Stimulated activated CD4-positive, alpha-beta T cell treated with anti-CD3 and anti-CD28 coated beads, Interleukin-4, amount 100 ng/mL, for 4 hours (primary cell): Measurements from ENCODE around the gene SV2A.
"Not testable (repeated sequence)": the region's sequence is repeated elsewhere in the genome, so short reads cannot be mapped to it uniquely, and the experiment has no call there.

Source experiments
- DNase-seq, 2 experiments: peaks; one replicate each; pipeline ENCODE4 v3.0.0-alpha.2; 2020

SV2A gene

DNA sequence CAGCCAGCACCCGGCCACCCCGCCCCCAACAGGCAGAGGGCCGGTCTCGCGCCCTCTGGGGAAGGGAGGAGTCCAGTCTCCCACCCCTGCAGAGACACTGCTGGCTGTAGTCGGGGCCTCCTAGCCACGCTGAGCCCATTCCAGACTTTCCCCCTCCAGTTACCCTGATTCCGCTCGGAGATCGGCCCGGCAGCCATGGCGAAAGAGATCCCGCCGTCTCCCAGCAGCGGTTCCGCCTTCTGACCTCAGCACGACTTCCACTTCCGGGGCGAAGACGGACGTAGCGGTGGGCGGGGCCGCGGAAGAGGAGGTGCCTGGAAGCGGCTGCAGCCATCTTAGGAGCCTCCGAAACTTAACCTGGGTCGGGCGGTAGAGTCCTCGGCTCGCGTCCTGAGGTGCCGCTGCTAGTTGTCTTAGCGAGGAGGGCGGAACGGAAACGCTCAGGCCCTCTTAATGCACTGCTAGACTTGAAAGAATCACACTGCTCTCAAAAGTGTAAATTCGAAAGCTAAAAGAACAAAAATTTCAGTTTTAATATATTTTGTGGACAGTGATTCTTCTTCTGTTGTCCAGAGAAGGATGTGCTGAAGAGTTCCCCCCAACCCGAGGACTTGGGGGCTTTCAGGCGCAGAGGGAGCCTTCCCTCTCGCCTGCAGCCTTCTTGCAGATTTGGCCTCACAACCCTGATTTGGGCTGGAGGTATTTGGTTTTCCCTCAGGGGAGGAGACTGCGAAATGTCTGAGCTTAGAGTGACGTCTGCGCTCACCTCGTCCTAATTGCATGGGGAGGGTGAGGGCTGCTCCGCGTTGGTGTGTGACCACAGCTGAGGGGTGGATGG, 10.1 kb upstream of the SV2A start, which contains the start of gene SF3B4:
Gene SF3B4, minus strand, starts transcription at position 241 of the 838 bp plus-strand sequence. Its CDS starts 44 bp downstream, at position 197.
- peak; percentile 93 to 94 for DNase-seq

DNA sequence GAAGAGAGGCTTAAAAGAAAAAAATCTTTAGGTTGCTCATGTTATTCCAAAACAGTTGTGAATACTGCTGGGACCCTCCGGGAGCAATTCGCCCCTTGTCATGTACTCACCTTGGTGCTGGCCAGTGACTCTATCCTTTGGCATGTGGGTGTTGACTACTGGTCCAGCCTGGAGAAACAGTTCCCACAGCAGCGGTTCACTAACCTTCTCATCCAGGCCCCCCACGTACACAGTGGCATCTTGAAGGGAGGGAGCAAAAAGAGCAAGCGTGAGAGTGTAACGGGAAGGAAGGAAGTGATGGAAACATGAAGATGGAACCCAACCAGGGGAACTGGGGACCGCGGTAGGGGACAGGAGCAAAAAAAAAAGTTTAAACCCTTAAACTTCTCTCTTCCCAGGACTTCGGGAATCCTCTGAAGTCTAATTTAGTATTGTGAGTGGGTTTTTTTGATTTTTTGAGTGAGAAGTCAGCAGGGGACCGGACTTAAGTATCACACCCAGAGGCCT, 9.5 kb upstream of the SV2A start:
- no peak for DNase-seq

DNA sequence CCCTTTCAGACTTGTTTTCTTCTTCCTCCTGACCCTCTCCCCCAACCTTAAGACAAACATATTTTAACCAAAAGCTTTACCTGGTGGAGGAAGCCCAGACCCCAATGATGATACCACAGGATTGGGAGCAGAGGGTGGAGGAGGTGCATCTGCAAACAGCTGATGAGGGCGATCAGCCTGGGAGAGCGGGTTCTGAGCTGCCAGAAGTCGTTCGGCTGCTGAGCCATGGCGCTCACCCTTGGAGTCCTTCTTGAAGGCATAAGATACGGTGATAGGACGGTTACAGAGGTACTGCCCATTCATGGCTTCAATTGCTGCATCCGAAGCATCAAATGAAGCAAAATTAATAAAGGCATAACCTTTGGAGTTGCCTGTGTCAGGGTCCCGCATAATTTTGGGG, 8.7 kb upstream of the SV2A start:
- no peak for DNase-seq

DNA sequence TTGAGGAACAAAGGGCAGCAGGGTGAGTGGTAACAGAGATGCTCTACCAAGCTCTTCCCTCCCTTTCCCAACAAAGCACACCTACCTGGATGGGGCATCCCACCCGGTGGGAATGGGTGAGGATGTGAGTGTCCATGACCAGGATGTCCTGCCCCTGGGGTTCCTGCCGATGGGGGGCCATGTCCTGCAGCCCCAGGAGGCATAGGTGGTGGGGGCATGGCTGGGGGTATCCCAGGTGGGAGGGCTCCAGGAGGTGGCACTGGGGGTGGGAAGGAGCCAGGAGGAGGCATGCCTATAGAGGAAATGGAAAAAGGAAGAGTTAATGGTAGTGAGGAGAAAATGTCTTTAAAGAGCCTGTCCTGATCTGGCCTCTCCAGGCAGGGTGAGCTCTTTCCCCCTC, 8.1 kb upstream of the SV2A start:
- DNase-seq = no peak

DNA sequence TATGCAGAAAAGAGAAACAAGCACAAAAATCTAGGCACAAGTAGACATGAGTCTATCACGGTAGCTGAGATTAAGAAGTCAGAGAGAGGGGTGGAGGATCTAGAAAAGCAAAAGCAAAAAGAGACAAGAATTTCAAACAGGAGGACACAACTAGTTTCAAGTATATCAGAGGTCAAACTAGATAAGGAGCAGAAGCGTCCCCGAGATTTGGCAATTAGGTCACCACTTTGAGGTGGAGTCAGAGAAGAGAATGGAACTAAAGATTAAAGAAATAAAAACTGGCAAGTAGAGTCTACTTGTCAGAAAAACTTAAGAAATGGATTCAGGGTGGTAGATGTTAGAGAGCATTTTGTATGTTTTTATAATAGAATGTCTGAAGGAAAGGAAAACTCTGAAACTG, 7.7 kb upstream of the SV2A start:
- no peak for DNase-seq

DNA sequence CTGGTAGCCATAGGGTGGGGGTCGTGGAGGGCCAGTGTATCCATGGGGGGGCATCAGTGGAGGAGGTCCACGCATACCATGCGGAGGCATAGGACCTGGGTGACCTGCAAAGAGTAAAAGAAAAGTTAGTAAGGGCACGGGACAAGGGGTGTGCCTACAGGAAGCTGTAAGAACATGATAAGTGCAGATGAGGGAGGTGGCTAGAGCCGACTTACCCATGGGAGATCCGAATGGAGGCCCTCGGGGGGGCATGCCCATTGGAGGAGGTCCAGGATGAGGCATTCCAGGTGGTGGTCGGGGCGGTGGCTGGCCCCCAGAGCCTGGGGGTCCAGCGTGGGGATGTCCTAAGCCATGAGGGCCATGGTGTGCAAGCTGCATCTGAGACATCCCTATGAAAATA, 6.0 kb upstream of the SV2A start:
- no peak for DNase-seq

DNA sequence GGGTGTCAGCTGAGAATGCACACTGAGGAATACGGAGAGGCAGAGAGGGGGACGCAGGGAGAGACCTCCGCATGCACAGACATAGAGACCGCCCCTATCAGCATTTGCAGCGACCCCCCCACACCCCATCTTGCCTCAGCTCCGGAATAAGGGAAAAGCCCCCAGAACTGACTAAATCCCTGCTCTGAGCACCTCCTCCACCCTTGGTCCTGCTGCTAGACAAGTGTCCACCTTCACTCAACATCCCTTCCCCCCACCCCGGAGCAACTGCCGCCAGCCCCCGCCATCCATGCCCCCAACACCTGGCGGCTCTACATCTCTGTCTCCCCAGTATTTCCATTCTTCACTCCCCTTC, 769 bp downstream of the SV2A start:
- DNase-seq = no peak

DNA sequence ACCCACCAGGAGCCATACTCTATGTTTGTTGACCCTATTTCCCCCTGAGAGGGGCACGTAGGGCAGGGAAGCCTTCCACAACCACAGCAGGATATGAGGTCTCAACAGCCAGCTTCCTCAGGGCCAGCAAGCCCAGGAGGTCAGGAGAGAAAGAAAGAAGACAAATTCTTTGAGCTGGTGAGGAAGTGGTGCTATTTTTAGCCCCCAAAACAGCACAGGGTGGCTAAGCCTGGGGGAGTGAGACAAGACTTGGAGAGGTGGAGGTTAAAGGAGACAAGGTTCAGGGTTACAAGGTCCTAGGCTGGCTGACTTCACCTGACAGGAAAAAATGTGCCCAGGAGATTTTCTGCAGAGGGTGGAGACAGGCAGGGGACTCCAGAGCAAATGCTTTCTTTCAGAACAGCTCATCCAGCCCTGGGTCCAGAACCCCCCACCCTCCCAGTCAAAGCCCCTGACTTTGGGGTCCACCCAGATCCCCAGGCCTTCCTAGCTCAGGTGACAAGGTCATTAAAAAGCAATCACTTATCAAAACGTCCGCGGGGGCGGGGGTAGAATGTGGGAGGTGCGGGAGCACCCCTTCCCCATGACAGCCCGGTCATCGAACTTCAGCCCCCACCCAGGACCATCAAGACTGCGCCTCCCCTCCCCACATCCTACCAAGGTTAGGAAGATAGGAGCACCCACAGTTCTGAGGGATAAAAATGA, 1.3 kb downstream of the SV2A start:
- DNase-seq = no peak

DNA sequence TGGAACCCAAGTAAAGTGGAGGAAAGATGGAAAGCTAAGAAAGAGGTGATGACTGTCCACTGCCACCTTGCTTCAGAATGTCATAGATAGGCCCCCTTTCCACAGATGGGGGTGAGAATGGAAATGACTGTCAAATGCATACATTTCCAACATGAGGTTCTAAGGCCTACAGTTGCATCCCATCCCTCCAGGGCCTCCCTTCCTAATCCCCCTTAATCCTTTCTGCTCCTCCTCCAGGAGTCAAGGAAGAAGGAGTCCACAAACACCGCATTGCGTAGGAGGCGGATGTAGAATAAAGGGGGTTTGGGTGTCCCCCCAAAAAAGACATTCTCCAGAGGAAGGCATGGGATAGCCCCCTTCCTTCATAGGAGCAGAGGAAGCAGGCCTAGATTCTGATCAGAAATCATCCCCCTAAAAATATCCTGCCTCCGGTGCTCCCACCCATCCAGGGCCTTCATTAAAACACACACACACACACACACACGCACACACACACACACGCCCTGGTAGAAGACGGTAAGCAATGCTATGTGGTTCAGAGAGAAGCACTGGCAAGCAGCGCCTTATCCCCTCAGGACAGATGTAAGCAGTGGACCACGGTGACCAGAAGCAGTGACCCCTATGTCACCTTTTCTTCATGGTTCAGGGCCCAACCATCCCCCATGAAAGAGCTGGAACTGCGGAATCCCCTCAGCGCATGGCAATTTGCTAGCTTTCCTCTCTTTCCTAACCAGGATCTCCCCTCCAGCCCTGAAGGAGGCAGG, 2.0 kb downstream of the SV2A start:
- no peak for DNase-seq

DNA sequence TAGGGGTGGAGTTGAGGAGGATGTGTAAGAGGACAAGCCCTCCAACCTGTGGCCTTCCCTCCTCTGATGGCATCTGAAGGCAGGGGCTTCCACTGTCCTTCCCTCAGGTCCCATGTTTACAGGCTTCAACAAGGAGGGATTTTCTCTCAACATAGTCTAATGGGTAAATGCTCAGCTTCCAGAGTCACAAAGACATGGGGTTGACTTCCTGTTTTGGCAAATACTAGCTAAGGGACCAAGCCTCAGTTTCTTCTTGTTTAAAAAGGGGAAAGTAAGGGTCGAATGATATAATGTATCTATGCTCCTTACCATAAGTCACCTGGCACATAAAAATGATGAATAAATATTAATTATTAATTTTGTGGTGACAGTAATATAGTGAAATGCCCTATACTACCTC, 3.1 kb downstream of the SV2A start:
- no peak for DNase-seq

DNA sequence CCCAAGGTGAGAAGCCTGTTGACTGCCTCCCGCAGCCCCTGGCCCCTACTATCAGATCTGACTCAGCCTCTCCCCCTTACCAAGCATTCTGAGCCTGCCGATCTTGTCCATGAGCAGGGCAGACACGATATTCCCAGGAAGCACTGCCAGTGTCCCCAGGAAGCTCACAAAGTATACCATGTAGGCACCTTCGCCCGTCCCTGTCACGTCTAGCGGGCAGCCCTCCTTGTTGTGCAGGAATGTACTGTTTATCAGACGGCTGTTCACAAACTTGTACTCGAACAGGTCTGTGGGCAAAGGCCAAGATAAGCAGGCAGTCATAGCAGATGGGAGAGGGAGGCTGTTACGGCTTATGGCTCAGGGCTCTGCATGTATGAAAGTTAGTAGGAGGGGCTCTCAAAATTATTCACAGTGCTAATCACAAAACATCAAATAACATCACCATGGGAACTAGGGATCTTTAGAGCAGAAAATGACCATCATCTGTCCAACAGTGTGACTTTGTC, 11.0 kb downstream of the SV2A start:
- DNase-seq = no peak

DNA sequence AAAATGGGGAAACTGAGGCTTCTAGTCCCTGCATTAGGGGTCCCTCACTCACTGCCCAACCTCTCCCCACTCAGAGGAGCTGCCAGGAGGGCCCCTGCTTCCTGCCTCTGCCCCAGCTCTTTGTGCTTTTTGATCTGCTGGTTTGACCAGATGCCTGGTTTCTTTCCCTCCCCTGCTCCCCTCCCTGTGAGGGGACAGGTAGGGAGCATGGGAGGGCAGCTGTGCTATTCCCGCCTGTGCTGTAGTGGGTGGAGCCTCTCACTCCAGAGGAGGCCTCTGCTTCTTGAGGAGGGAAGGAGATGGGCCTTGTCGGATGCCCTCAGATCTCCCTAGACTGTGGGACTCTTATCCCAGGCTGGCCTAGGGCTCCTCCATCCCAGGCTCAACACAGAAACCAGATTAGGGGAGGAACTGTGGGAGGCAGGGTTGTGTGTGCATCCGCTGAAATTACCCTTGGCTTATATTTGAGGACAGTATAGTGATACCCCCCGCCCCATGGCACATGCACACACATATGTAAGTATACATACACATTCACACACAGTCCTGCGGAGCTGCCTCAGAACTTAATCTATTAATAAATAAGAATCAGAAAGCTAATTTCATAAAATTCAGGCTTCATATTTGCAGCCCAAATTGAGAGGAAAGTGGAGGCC, 13.7 kb downstream of the SV2A start:
- no peak for DNase-seq

DNA sequence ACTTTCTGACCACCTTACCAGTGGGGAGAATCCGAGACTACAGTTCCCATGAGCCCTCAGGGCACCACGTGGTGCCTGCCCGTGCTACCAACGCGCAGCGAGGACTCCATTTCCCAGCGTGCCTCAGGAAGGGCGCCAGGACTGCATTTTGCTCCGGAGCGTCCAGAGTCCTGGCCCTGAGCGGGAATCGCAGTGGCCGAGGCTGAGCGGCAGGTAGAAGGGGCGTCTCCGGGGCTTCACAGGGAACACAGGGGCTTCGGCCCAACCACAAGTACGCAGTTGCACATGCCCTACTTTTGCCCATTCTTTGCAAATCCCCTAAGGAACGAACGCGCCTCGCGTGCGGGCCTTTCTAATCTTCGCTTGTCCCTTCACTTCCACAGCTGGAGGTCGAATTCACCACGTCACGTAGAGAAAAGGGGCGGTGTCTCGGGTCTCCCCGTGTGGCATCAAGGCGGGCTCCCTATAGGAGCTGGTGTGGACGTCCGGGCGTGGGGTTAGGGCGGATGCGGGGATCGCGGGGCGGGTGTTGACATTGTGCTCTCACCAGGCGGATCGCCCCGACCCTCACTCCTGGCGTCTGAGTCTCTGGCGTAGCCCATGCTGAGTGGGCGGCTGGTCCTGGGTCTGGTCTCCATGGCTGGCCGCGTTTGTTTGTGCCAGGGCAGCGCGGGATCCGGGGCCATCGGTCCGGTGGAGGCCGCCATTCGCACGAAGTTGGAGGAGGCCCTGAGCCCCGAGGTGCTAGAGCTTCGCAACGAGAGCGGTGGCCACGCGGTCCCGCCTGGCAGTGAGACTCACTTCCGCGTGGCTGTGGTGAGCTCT, 18.0 kb downstream of the SV2A start, which contains the start of gene BOLA1:
Gene BOLA1, plus strand, starts transcription at position 109 of the 825 bp plus-strand sequence. Its CDS starts 492 bp downstream, at position 601.
- peak; percentile 76 to 80 for DNase-seq

DNA sequence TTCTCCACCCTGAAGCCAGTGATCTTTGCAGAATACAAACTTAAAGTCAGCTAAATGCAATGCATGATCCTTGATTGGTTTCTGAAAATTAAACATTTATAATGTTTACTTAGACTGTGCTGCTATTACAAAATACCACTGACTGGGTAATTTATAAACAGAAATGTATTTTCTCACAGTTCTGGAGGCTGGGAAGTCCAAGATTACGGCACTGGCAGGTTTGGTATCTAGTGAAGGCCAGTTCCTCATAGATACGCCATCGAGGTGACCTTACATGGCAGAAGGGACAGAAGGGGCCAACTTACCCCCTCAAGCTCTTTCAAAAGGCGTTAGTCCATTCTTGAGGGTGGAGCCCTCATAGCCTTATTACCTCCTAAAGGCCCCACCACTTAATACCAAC, 21.1 kb downstream of the SV2A start:
- DNase-seq = no peak

DNA sequence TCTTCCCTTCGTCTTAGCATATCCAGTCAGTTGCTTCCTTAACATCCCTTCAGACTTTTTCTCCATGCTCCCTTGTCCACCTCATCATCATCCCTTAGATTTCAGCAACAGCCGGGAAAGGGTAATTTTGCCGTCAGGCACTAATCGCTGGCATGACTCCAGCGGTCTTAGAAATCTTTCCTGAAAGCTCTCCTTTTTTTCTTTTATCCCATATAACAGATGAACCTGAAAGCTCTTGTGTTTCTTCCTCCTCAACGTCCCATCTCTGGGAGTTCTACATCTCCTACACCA, 28.7 kb downstream of the SV2A start:
- DNase-seq = no peak

DNA sequence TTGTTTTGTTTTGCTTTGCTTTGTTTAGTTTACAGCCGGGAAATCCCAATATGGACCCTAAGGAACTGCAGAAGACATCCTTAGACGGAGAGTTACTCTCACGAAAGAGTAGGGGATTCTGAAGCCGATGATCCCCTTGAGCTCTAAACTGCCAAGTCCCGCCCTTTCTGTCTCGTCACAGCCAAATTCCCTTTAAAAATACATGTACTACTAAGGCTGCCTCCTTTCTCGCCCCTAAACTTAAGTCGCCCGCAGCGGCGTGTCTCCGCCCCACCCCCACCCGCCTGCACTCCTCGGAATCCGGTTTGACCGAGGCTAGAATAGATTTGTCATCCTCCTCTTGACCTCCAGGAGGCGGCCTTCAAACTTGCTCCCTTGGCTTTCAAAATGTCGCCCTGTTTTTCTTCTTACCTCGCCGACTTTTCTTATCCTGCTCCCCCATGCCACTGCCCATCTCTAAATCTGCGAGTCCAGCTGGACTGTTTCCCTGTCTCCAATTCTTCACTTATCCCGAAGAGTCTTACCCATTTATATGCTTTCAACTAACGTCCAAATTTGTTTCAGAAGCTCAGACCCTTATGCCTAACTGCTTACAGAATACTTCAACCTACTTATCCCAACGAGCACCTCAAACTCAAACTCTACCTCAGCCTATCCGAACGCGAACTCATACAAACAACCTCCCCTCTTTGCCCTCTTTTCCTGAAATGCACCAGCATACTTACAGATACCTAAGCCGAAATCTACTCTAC, 29.2 kb downstream of the SV2A start:
- DNase-seq = peak; percentile 63 to 66

DNA sequence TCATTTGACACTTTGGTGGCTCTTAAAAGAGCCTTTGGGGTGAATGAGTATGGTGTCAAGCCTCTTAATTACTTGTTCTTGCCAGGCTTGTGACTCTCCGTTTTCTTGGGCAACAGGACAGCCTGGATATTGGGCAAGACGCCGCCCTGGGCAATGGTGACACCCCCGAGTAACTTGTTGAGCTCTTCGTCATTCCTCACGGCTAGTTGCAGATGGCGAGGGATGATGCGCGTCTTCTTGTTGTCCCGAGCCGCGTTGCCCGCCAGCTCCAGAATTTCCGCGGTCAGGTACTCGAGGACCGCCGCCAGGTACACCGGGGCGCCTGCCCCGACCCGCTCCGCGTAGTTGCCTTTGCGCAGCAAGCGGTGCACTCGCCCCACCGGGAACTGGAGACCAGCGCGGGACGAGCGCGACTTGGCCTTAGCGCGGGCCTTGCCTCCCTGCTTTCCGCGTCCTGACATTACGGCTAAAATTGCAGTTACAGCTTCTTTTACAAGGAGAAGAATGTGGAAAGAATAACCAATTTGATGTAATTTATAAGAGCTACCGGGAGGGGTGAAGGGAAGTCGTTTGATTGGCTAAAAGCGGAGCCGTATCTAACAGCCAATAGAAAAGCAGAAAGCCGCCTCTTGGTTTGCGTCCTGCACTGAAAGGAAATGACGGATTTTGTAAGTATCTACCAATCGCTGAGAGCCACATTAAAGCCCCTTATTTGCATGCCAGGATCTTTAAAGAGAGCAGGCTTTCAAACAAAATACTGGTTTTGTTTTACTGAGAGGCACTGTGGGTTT, 30.0 kb downstream of the SV2A start:
- DNase-seq = peak; percentile 52 to 80

DNA sequence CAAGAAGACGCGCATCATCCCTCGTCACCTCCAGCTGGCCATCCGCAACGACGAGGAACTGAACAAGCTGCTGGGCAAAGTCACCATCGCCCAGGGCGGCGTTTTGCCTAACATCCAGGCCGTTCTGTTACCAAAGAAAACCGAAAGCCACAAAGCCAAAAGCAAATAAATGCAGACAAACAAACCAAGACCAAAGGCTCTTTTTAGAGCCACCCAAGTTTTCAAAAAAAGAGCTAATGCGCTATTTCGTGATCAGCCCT, 30.5 kb downstream of the SV2A start:
- not testable (repeated sequence) for DNase-seq

DNA sequence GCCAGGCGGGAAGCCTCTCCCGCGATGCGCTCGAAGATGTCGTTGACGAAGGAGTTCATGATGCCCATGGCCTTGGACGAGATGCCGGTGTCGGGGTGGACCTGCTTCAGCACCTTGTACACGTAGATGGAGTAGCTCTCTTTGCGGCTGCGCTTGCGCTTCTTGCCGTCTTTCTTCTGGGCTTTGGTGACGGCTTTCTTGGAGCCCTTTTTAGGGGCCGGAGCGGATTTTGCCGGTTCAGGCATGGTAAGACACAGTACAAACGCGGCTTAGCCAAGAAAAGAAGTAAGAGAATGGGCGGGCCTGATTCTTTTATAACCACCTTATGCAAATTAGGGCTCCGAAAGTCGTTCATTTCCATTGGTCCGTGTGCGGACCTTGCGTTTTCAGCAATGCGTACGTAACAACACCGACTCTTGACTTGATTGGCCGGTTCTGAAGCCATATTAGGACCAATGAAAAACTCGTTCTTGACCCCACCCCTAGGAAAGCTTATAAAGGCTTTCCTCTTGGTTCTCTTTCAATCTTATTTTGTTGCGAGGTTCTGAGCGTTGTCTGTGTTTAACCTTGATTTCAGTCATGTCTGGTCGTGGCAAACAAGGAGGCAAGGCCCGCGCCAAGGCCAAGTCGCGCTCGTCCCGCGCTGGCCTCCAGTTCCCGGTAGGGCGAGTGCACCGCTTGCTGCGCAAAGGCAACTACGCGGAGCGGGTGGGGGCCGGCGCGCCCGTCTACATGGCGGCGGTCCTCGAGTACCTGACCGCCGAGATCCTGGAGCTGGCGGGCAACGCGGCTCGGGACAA, 31.0 kb downstream of the SV2A start:
- peak; percentile 61 to 88 for DNase-seq

DNA sequence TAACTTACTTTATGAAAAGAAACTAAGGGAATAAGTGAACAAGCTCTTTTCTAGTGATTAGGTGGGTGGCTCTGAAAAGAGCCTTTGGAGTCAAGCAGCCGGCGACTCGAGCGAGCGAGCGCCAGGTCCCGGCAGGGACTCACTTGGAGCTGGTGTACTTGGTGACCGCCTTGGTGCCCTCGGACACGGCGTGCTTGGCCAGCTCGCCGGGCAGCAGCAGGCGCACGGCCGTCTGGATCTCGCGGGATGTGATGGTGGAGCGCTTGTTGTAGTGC, 31.6 kb downstream of the SV2A start:
- DNase-seq = peak in 1 of 2 experiments; percentile 6
